Astrocyte (in vitro differentiated cells and primary cell): Measurements from ENCODE around the gene KLHL8.

ENCODE experiments used
- EZH2 ChIP-seq: IDR thresholded peaks from 2 replicates; pipeline ENCODE4 v1.6.1; 2012; ENCODE audit warnings: mild to moderate bottlenecking, low read length, inconsistent platforms; ENCODE audit not compliant: insufficient read depth
- TF ChIP-seq, protein P1 (sequence below): IDR thresholded peaks from 2 replicates; pipeline ENCODE4 v1.5.1; 2011; ENCODE audit warnings: low read depth, mild to moderate bottlenecking, inconsistent platforms, low read length, moderate library complexity; ENCODE audit not compliant: insufficient read depth

- TF ChIP-seq, protein P1, sequence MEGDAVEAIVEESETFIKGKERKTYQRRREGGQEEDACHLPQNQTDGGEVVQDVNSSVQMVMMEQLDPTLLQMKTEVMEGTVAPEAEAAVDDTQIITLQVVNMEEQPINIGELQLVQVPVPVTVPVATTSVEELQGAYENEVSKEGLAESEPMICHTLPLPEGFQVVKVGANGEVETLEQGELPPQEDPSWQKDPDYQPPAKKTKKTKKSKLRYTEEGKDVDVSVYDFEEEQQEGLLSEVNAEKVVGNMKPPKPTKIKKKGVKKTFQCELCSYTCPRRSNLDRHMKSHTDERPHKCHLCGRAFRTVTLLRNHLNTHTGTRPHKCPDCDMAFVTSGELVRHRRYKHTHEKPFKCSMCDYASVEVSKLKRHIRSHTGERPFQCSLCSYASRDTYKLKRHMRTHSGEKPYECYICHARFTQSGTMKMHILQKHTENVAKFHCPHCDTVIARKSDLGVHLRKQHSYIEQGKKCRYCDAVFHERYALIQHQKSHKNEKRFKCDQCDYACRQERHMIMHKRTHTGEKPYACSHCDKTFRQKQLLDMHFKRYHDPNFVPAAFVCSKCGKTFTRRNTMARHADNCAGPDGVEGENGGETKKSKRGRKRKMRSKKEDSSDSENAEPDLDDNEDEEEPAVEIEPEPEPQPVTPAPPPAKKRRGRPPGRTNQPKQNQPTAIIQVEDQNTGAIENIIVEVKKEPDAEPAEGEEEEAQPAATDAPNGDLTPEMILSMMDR: no peak
- TF ChIP-seq EZH2: no peak
Measured at GRCh38 chr4:87239194-87239593, 18.8 kb upstream of the KLHL8 start.
